Trophoblast cell (in vitro differentiated cells and primary cell): ENCODE data around the gene PNMT.
A peak's percentile ranks its signal among the peaks of the same experiment; 100 is the strongest.
"Not testable (repeated sequence)": the region's sequence is repeated elsewhere in the genome, so short reads cannot be mapped to it uniquely, and the experiment has no call there.

Experiments
- DNase-seq, 2 donors: peaks; one replicate each; pipeline ENCODE4 v3.0.0-alpha.2; 2016
- H2AFZ ChIP-seq: 2 replicates; pipeline ENCODE4 v1.6.1; 2013; ENCODE audit warnings: low read length, moderate library complexity, mild to moderate bottlenecking; ENCODE audit not compliant: insufficient read depth, poor library complexity
- H2AK5ac ChIP-seq: 2 replicates; pipeline ENCODE4 v1.6.1; 2013; ENCODE audit warnings: mild to moderate bottlenecking, low read length
- H2BK120ac ChIP-seq: 2 replicates; pipeline ENCODE4 v1.6.1; 2013; ENCODE audit warnings: low read length, mild to moderate bottlenecking, moderate library complexity; ENCODE audit not compliant: insufficient read depth, poor library complexity
- H2BK12ac ChIP-seq: 2 replicates; pipeline ENCODE4 v1.6.1; 2013; ENCODE audit warnings: mild to moderate bottlenecking, low read length, moderate library complexity
- H2BK5ac ChIP-seq: 2 replicates; pipeline ENCODE4 v1.6.1; 2013; ENCODE audit warnings: low read length, low read depth, moderate library complexity, mild to moderate bottlenecking; ENCODE audit not compliant: poor library complexity
- H3K14ac ChIP-seq: 2 replicates; pipeline ENCODE4 v1.6.1; 2013; ENCODE audit warnings: mild to moderate bottlenecking, low read length
- H3K18ac ChIP-seq: 2 replicates; pipeline ENCODE4 v1.6.1; 2013; ENCODE audit warnings: mild to moderate bottlenecking, low read length
- H3K23ac ChIP-seq: 2 replicates; pipeline ENCODE4 v1.6.1; 2013; ENCODE audit warnings: low read length
- H3K27ac ChIP-seq: 2 replicates; pipeline ENCODE4 v1.5.1; 2013; ENCODE audit warnings: low read depth, mild to moderate bottlenecking, inconsistent platforms, low read length, moderate library complexity
- H3K27me3 ChIP-seq: 2 replicates; pipeline ENCODE4 v1.6.1; 2013; ENCODE audit warnings: inconsistent platforms, mild to moderate bottlenecking, low read length, moderate library complexity; ENCODE audit not compliant: insufficient read depth
- H3K36me3 ChIP-seq, 2 experiments: 1 replicate in 1 of 2; 2 replicates in 1 of 2; pipeline ENCODE4 v1.6.1; 2013; ENCODE audit warnings: low read length in 2 of 2, mild to moderate bottlenecking in 2 of 2, moderate library complexity in 1 of 2; ENCODE audit not compliant: insufficient read depth in 2 of 2, control insufficient read depth in 1 of 2
- H3K4ac ChIP-seq: 2 replicates; pipeline ENCODE4 v1.6.1; 2013; ENCODE audit warnings: low read depth, mild to moderate bottlenecking, low read length, moderate library complexity
- H3K4me1 ChIP-seq, 2 experiments: 1 replicate in 1 of 2; 2 replicates in 1 of 2; pipeline ENCODE4 v1.6.1; 2013; ENCODE audit warnings: low read length in 2 of 2, mild to moderate bottlenecking in 2 of 2, moderate library complexity in 1 of 2; ENCODE audit not compliant: insufficient read depth in 2 of 2, control insufficient read depth in 1 of 2
- H3K4me2 ChIP-seq: 2 replicates; pipeline ENCODE4 v1.6.1; 2013; ENCODE audit warnings: inconsistent platforms, mild to moderate bottlenecking, low read length, moderate library complexity
- H3K4me3 ChIP-seq: 2 replicates; pipeline ENCODE4 v1.5.1; 2013; ENCODE audit warnings: mild to moderate bottlenecking, low read depth, low read length, inconsistent platforms
- H3K79me1 ChIP-seq: one replicate; pipeline ENCODE4 v1.6.1; 2013; ENCODE audit warnings: low read length
- H3K79me2 ChIP-seq: 2 replicates; pipeline ENCODE4 v1.6.1; 2013; ENCODE audit warnings: low read length, mild to moderate bottlenecking; ENCODE audit not compliant: control insufficient read depth, insufficient read depth, poor library complexity
- H3K9ac ChIP-seq: 2 replicates; pipeline ENCODE4 v1.6.1; 2013; ENCODE audit warnings: mild to moderate bottlenecking, low read length
- H3K9me3 ChIP-seq: 2 replicates; pipeline ENCODE4 v1.6.1; 2013; ENCODE audit warnings: low read depth, mild to moderate bottlenecking, control low read depth, inconsistent platforms, low read length; ENCODE audit not compliant: insufficient read depth
- H4K12ac ChIP-seq: 2 replicates; pipeline ENCODE4 v1.6.1; 2013; ENCODE audit warnings: low read depth, mild to moderate bottlenecking, low read length, moderate library complexity
- H4K8ac ChIP-seq: 2 replicates; pipeline ENCODE4 v1.6.1; 2013; ENCODE audit warnings: low read depth, mild to moderate bottlenecking, low read length, moderate library complexity
- H4K91ac ChIP-seq: one replicate; pipeline ENCODE4 v1.6.1; 2013; ENCODE audit warnings: low read depth, mild to moderate bottlenecking, low read length, moderate library complexity
- WGBS: extraction: QIAGEN DNeasy Blood & Tissue Kit; methylation state at CpG from one replicate; pipeline ENCODE4 v1.1.7; 2013; ENCODE audit warnings: missing lambda C conversion rate; ENCODE audit not compliant: insufficient read length, insufficient coverage; ENCODE audit errors: extremely low coverage; 5-methylcytosine and 5-hydroxymethylcytosine counted together

PNMT gene

GRCh38 chr17:39695089-39695474, 26.8 kb downstream of the PNMT start:
- H3K4me1 ChIP-seq: peaks cover 12 to 16% of the 10 kb centered on the region in 2 experiments
- H3K9ac ChIP-seq: no peak overlapping the region
- peaks cover 8% of the 10 kb centered on the region for H3K79me1 ChIP-seq
- H2BK12ac ChIP-seq: no peak overlapping the region
- H3K9me3 ChIP-seq: no peaks in the 10 kb centered on the region
- no CpG with 5 or more reads among the region's 2 CpGs for WGBS
- H3K27ac ChIP-seq: peak overlapping the region; percentile 4
- no peak overlapping the region for H3K4ac ChIP-seq
- H3K4me2 ChIP-seq: peak overlapping the region; percentile 19
- no peak overlapping the region for H4K91ac ChIP-seq
- no peak overlapping the region for H2BK5ac ChIP-seq
- no peak overlapping the region for H4K8ac ChIP-seq
- no peak overlapping the region for H2BK120ac ChIP-seq
- H3K4me3 ChIP-seq: no peak overlapping the region
- no peaks in the 10 kb centered on the region for H3K27me3 ChIP-seq
- H3K14ac ChIP-seq: no peak overlapping the region
- peaks cover under 1% of the 10 kb centered on the region for H3K79me2 ChIP-seq
- H3K18ac ChIP-seq: no peak overlapping the region
- H3K36me3 ChIP-seq: no peaks in the 10 kb centered on the region
- no peak overlapping the region for H3K23ac ChIP-seq
- no peak overlapping the region for H2AK5ac ChIP-seq
- DNase-seq: no peak
- H2AFZ ChIP-seq: no peak overlapping the region
- no peak overlapping the region for H4K12ac ChIP-seq

- Histone ChIP-seq H2BK120ac (no peak overlapping the region), H4K91ac (no peak overlapping the region), H3K14ac (no peak overlapping the region), H3K27ac (no peak overlapping the region), H3K4me2 (no peak overlapping the region), H4K12ac (peak overlapping the region; percentile 22), H3K4ac (no peak overlapping the region), H4K8ac (no peak overlapping the region), H2AFZ (no peak overlapping the region), H3K79me1 (peaks cover 11% of the 10 kb centered on the region), H3K4me3 (no peak overlapping the region), H3K79me2 (peaks cover 5% of the 10 kb centered on the region), H2BK12ac (no peak overlapping the region), H2AK5ac (peak overlapping the region; percentile 7), H3K27me3 (no peaks in the 10 kb centered on the region), H3K9ac (no peak overlapping the region), H2BK5ac (no peak overlapping the region), H3K18ac (no peak overlapping the region), H3K9me3 (no peaks in the 10 kb centered on the region), H3K36me3 (no peaks in the 10 kb centered on the region), H3K4me1 (peaks cover 20% of the 10 kb centered on the region in 2 experiments), H3K23ac (no peak overlapping the region)
- no peak for DNase-seq
- WGBS: no CpG with 5 or more reads among the region's 6 CpGs
Measured at GRCh38 chr17:39696731-39697130, 28.5 kb downstream of the PNMT start.

GRCh38 chr17:39697961-39698360, 29.7 kb downstream of the PNMT start:
- Histone ChIP-seq H3K9ac (no peak overlapping the region), H4K12ac (no peak overlapping the region), H3K9me3 (no peaks in the 10 kb centered on the region), H2BK5ac (no peak overlapping the region), H2AK5ac (no peak overlapping the region), H4K8ac (no peak overlapping the region), H2AFZ (no peak overlapping the region), H2BK120ac (no peak overlapping the region), H3K4me1 (peaks cover 20 to 21% of the 10 kb centered on the region in 2 experiments), H3K36me3 (no peaks in the 10 kb centered on the region), H3K27ac (no peak overlapping the region), H2BK12ac (no peak overlapping the region), H3K4ac (no peak overlapping the region), H3K4me2 (no peak overlapping the region), H3K79me1 (peaks cover 11% of the 10 kb centered on the region), H4K91ac (no peak overlapping the region), H3K14ac (no peak overlapping the region), H3K23ac (no peak overlapping the region), H3K27me3 (no peaks in the 10 kb centered on the region), H3K4me3 (no peak overlapping the region), H3K18ac (no peak overlapping the region), H3K79me2 (peaks cover 5% of the 10 kb centered on the region)
- no peak for DNase-seq
- WGBS: no CpG with 5 or more reads among the region's 5 CpGs

DNA sequence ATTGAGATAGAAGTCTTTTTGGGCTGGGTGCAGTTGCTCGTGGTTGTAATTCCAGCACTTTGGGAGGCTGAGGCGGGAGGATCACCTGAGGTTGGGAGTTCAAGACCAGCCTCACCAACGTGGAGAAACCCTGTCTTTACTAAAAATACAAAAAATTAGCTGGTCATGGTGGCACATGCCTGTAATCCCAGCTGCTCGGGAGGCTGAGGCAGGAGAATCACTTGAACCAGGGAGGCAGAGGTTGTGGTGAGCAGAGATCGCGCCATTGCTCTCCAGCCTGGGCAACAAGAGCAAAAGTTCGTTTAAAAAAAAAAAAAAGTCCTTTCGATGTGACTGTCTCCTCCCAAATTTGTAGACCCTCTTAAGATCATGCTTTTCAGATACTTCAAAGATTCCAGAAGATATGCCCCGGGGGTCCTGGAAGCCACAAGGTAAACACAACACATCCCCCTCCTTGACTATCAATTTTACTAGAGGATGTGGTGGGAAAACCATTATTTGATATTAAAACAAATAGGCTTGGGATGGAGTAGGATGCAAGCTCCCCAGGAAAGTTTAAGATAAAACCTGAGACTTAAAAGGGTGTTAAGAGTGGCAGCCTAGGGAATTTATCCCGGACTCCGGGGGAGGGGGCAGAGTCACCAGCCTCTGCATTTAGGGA, 31.0 kb downstream of the PNMT start:
- H3K4me2 ChIP-seq: peak overlapping the region; percentile 89
- H4K8ac ChIP-seq: peak overlapping the region; percentile 66
- H3K18ac ChIP-seq, H2BK5ac ChIP-seq, H3K27ac ChIP-seq, H3K14ac ChIP-seq, H3K27me3 ChIP-seq, DNase-seq, H3K23ac ChIP-seq, H3K36me3 ChIP-seq, H3K79me2 ChIP-seq, H3K4ac ChIP-seq, H2AK5ac ChIP-seq, H4K91ac ChIP-seq, H2BK12ac ChIP-seq, H3K9me3 ChIP-seq: not testable (repeated sequence)
- H2BK120ac ChIP-seq: peak overlapping the region; percentile 20
- peaks cover 11% of the 10 kb centered on the region for H3K79me1 ChIP-seq
- peaks cover 20 to 21% of the 10 kb centered on the region in 2 experiments for H3K4me1 ChIP-seq
- peak overlapping the region; percentile 76 for H4K12ac ChIP-seq
- whole genome bisulfite sequencing: no CpG with 5 or more reads among the region's 11 CpGs
- peak overlapping the region; percentile 36 for H3K9ac ChIP-seq
- H3K4me3 ChIP-seq: peak overlapping the region; percentile 86
- peak overlapping the region; percentile 76 for H2AFZ ChIP-seq
